Cerebellar nuclear complex (tissue), 1 donor: ENCODE data around the gene GRK4.
A peak's percentile ranks its signal among the peaks of the same experiment; 100 is the strongest.
"Not testable (repeated sequence)": the region's sequence is repeated elsewhere in the genome, so short reads cannot be mapped to it uniquely, and the experiment has no call there.

ENCODE experiments used
- DNase-seq, 2 experiments: peaks; one replicate each; lab custom pipeline; 2025; lab: John Stamatoyannopoulos, UW

GRK4 gene

GRCh38 chr4:2930758-2931511 lies 32.4 kb upstream of the GRK4 start:
- no peak for DNase-seq

GRCh38 chr4:2931512-2932301 lies 31.7 kb upstream of the GRK4 start:
- DNase-seq, result no peak

DNA sequence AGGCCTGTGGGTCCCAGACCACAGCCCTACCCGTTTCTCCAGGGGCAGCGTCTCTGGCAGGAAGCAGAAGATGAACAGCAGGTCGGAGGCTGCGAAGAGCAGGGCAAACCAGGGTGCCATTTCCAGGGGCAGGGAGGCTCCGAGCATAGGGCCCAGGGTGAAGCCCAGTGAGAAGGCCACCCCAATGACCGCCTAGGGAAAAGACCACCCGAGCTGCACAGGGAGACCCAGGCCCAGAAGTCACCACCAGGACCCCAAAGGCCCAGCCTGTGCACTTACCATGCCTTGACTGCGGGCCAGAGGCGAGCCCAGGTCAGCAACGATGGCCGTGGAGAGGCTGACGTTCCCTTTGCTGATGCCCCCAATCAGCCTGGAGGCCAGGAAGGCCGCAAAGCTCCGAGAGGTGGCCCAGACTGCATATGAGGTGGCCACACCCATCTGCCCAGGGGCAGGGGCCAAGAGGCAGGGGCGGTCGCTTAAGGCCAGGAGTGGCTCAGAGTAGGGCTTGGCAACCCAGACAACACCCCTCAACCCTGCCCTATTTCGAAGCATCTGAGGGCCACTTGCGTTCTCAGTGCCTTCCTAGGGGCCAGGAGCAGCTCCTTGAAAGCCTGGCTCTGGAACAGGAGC lies 30.9 kb upstream of the GRK4 start:
- DNase-seq, result no peak

GRCh38 chr4:2932951-2933565 lies 30.3 kb upstream of the GRK4 start:
- no peak for DNase-seq

DNA sequence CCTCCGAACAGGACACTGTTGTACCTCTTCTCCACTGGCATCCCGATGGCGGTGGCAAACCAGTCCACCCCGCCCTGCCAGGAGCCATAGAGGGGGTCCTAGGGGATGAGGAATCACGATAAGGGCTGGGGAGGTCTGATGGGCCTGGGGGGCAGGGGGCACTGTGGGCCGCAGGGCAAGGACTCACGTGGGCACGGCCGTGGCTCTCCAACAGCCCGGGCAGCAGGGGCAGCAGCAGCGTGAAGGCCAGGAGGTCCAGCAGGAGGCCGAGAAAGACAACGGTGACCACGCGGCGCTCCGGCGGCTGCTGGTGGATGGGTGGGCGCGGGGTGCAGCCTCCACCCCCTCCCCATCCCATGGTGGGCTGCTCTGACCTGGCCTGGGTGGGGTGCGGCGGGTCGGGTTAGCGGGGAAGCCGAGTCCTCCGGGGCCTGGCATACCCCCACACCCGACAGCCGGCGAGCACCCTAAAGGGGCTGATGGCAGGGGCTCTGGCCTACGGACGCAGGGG lies 29.8 kb upstream of the GRK4 start:
- no peak for DNase-seq

- no peak for DNase-seq
Observed at GRCh38 chr4:2934077-2934812, 29.1 kb upstream of the GRK4 start.

GRCh38 chr4:2934813-2935761 lies 28.3 kb upstream of the GRK4 start:
- peak in 1 of 2 experiments; percentile 57 for DNase-seq

GRCh38 chr4:2935762-2936743 lies 27.3 kb upstream of the GRK4 start:
- DNase-seq, result no peak

DNA sequence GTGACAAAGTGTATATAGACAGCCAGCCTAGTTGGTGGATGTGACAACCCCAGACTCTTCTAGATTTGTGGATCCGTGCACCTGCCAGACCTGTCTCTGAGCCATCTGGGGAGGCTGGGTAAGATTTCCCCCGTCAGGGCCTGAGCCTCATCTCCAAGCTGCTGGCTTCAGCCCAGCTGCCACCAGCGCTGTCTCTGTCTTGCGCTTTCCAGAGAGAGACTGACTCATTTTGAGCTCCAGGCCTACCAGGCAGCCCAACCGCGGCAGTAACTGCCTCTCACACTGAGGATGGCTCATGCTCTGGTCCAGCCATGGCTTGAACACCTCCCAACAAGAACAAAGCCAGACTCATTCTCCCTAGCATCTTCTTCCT lies 26.6 kb upstream of the GRK4 start:
- no peak for DNase-seq

DNA sequence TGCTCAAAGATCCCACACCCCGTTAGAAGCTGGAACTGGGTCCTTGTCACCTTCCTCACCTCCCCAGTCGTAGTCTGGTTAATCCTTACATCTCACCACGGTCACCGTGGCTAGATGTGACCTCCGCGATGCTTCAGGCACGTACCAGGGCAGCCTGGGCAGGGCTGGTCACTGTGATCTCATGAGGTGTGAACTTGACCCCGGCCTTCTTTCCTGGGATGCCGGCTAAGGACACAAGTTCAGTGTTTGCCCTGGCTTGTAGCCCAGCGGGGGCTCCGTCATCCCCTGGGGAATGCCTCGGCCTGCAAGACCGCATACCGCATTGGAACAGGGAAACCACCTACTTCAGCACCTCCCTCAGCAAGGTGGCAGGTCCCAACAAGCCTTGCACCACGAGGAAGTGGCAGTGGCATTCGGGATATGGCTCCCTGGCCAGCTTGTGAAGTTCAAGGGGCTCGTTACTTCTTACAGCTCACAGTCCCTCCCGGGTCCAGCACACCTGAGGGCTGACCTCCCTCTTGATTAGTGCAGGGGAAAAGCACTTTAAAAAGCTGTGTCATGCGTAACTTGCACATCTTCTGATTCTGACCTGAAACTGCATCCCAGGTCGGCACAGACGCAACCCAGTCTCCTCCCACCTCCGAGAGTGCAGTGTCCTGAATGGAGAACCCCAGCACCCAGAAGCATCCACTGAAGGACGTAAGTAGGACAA lies 26.1 kb upstream of the GRK4 start:
- DNase-seq, result no peak

- DNase-seq, result no peak
Observed at GRCh38 chr4:2937986-2938385, 25.4 kb upstream of the GRK4 start.

GRCh38 chr4:2938411-2938810 lies 25.0 kb upstream of the GRK4 start:
- not testable (repeated sequence) for DNase-seq

DNA sequence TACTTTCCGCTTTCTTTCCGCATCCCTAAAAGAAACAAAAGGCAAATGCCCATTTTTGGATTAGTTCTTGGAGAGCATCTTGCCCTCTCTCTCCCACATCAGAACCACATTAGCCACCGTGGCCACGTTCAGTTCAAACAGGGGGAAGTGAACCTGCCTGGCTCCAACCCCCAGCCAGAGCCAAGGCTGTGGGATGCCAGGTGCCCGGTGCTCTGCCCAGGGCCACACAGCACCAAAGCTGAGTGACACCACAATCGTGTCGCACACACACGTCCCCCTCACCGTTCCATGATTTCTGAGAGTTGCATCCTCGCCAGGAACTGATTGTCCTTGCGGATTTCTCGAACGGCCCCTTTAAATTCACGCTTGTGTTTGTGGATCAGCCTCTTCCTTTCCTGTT lies 24.5 kb upstream of the GRK4 start:
- DNase-seq, result no peak

DNA sequence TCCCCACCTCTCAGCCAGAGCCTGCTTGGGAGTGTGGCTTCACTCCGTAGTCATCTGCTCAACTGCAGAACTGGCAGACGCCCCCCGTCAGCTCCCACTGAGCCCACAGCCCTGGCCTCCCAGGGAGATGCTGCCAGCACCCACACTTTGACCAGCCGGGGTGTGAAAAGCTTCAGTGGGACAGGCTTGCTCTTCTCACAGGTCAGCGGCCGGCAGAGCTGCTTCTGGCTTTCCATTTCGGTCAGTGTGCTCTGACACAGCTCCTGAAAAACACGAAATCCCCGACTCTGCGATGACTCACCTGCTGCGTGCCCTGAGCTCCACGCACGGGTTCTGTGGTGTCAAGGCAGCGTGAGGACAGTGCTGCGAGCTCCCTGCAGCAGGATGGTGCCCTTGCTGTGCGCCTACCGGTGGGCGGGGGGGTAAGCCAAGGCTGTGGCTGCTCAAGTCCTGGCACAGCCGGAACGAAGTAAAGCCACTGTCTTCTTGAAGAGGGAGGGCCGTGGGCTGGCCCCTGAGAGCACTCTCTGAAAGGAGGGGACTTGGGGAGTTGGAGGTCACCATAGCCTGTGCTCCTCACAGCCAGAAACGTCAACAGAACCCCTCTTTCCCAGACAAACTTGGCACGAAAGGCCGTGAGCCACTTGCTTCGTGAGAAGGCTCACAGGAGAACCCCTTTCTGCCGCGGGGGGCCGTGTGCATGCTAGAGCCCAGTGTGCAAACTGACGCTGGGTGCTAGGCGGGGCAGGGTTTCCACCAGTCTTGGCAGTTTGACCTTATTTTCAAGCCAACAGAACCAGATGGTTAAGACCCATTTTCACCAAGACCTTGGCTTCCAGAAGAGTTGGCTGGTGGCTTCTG lies 23.8 kb upstream of the GRK4 start:
- DNase-seq, result no peak

GRCh38 chr4:2940267-2941137 lies 22.9 kb upstream of the GRK4 start:
- no peak for DNase-seq
